GM18517 (cell line): ENCODE measurements around the gene TAF11L8.
"Not testable (repeated sequence)": the region's sequence is repeated elsewhere in the genome, so short reads cannot be mapped to it uniquely, and the experiment has no call there.

Experiments used
- ATAC-seq: cut with Tn5 transposase; IDR thresholded peaks from one replicate; pipeline ENCODE4 v1.9.1; 2021; ENCODE audit warnings: mild to moderate bottlenecking, moderate library complexity; ENCODE audit not compliant: unreplicated experiment

TAF11L8 gene

DNA sequence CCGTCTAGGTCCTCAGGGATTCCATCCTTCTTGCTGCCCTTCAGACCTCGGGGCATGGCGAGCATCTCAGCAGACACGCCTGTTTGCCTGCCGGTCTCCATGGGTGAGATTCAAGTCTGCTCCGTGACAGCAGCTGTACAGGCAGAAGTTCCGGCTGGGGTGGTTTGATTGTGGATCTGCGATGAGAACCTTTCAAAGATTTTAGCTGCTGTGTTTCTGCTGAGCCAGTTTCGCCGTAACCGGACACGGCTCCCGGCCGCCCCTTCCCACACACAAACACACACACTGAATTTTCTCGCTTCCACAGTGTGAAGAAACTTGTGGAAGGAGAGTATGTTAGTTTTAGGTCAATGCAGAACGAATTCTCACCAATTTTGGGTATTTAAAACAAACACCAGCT is at the start of gene TAF11L8:
Gene TAF11L8 (minus strand): TSS at position 101 of the 400 bp plus-strand sequence.
- not testable (repeated sequence) for ATAC-seq

DNA sequence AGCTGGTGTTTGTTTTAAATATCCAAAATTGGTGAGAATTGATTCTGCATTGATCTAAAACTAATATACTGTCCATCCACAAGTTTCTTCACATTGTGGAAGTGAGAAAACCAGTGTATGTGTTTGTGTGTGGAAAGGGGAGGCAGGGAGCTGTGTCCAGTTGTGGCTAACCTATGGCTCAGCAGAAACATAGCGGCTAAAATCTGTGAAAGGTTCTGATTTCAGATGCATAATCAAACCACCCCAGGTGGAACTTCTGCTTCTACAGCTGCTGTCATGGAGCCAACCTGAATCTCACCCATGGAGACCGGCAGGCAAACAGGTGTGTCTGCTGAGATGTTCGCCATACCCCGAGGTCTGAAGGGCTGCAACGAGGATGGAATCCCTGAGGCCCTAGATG is 43.4 kb upstream of the TAF11L8 start, which contains the start of gene TAF11L14:
Gene TAF11L14 (plus strand): TSS at position 301 of the 400 bp plus-strand sequence.
- ATAC-seq: no peak

DNA sequence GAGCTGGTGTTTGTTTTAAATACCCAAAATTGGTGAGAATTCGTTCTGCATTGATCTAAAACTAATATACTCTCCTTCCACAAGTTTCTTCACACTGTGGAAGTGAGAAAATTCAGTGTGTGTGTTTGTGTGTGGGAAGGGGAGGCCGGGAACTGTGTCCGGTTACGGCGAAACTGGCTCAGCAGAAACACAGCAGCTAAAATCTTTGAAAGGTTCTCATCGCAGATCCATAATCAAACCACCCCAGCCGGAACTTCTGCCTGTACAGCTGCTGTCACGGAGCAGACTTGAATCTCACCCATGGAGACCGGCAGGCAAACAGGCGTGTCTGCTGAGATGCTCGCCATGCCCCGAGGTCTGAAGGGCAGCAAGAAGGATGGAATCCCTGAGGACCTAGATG is 41.0 kb upstream of the TAF11L8 start, which contains the start of gene TAF11L13:
Gene TAF11L13 (plus strand): TSS at position 301 of the 400 bp plus-strand sequence.
- not testable (repeated sequence) for ATAC-seq

DNA sequence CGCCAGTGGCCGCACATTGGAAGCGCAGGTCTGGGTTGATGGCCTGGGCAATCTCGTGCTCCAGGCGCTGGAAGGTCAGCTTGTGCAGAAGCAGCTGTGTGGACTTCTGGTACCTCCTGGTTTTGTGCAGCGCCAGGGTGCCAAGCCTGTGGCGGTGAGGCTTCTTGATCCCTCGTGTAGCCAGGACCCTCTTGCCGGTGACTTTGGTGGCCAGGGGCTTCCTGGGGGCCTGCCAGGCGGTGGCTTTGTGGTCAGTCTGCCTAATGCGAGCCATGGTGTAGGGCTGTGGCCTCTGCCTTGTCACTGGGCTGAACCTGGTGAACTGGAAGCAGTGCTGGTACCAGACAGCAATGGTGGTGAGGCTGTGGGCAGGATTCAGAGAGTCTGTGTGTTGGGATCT is 34.9 kb upstream of the TAF11L8 start:
- no peak for ATAC-seq

DNA sequence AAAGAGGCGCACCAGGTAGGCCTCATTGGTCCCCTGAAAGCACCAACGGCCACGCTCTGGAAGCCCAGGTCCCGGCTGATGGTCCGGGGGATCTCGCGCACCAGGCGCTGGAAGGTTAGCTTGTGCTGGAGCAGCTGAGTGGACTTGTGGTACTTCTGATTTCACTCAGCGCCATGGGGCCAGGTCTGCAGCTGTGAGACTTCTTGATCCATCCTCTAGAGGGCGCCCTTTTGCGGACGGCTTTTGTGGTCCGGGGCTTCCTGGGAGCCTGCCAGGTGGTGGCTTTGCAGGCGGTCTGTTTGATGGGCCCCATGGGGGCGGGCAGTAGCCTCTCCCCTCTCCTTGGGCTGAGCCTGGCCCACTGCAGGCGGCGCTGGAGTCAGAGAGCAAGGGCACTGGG is 29.9 kb upstream of the TAF11L8 start:
- ATAC-seq: no peak

DNA sequence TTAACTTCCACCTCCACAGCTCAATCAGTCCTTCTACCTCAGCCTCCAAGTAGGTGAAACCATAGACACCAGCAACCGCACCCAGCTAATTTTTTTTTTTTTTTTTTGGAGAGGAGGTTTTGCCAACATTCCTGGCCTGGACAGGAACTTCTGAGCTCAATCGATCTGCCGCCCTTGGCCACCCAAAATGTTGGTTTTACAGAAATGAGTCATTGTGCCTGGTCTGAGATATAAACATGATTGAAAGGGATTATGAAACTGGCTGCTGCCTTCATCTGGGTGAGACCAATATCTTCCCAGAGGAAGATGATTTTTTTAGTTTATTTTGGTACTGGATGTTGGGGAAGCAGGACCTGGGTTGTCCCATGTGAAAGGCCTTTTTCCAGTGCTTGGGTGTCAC is 28.6 kb upstream of the TAF11L8 start:
- no peak for ATAC-seq

DNA sequence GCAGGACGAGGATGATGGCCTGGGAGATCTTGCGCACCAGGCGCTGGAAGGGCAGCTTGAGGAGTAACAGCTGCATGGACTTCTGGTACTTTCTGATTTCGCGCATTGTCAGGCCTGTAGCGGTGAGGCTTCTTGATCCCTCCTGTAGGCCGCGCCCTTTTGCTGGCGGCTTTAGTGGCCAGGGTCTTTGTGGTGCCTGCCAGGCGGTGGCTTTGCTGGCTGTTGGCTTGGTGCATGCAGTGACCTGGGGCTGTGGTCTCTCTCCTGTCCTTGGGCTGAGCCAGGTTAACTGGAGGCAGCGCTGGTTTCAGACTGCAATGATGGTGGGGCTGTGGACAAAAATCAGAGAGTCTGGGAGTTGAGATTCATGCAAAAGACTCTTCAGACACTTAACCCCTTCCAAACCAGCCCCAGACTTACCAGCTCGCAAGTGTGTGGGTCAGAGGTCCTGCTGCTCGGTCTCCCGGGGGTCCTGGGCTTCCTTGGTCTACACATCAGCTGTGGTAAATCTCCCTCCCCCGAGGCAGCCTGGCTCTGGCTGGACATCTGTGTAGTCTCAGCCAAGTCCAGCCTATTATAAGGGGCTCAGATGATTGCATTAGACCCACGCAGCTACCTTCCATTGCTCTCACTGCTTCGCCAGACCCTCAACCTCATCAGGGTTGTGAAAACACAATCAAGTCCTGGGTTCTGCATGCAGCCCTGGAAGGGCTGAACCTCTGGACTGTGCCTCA is 24.3 kb upstream of the TAF11L8 start:
- ATAC-seq: no peak

DNA sequence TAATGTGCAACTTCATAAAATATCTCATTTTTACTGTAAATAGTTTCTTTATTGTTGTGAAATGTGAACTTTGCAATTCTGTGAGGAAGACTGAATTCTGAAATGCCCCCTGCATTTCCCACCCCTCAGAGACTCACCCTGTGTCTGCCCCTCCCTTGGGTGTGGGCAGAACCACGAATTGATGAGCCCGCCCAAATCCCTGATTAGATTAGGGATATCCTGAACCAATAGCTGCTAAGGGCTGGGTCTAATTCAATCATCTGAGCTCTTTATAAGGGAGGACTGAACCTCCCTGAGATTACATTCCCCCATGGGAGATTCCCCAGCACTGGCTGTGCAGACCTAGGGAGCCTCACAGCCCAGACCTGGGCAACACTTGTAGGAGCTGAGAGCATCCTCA is 19.3 kb upstream of the TAF11L8 start, which contains the start of gene TAF11L12:
Gene TAF11L12 (plus strand): TSS at position 301 of the 400 bp plus-strand sequence.
- ATAC-seq: not testable (repeated sequence)

DNA sequence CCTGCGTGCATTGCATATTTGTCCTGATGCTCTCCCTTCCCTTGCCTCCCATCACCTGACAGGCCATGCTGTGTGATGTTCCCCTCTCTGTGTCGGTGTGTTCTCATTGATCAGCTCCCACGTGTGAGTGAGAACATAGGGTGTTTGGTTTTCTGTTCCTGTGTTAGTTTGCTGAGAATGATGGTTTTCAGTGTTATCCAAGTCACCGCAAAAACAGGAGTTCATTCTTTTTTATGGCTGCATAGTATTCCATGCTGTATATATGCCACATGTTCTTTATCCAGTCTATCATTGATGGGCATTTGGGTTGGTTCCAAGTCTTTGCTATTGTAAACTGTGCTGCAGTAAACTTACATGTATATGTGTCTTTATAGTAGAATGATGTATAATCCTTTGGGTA is 16.7 kb upstream of the TAF11L8 start:
- not testable (repeated sequence) for ATAC-seq

DNA sequence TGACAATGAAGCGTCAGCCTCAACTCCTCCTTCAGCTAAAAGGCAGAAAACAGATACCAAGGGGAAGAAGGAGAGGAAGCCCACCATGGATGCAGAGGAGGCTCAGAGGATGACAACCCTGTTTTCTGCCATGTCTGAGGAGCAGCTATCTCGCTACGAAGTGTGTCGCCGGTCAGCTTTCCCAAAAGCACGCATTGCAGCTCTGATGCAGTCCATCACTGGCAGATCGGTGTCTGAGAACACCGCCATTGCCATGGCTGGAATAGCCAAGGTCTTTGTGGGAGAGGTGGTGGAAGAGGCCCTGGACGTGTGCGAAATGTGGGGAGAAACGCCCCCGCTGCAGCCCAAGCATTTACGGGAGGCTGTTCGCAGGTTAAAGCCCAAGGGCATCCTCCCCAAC is 14.2 kb upstream of the TAF11L8 start:
- no peak for ATAC-seq

DNA sequence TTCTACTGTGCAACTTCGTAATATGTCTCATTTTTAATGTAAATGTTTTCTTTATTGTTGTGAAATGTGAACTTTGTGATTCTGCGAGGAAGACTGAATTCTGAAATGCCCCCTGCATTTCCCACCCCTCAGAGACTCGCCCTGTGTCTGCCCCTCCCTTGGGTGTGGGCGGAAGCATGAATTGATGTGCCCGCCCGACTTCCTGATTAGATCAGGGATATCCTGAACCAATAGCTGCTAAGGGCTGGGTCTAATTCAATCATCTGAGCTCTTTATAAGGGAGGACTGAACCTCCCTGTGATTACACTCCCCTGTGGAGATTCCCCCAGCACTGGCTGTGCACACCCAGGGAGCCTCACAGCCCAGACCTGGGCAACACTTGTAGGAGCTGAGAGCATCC is 13.1 kb upstream of the TAF11L8 start, which contains the start of gene TAF11L11:
Gene TAF11L11 (plus strand): TSS at position 304 of the 400 bp plus-strand sequence.
- ATAC-seq: not testable (repeated sequence)

DNA sequence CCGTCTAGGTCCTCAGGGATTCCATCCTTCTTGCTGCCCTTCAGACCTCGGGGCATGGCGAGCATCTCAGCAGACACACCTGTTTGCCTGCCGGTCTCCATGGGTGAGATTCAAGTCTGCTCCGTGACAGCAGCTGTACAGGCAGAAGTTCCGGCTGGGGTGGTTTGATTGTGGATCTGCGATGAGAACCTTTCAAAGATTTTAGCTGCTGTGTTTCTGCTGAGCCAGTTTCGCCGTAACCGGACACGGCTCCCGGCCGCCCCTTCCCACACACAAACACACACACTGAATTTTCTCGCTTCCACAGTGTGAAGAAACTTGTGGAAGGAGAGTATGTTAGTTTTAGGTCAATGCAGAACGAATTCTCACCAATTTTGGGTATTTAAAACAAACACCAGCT is 7.0 kb upstream of the TAF11L8 start, which contains the start of gene TAF11L10:
Gene TAF11L10 (minus strand): TSS at position 101 of the 400 bp plus-strand sequence.
- ATAC-seq: not testable (repeated sequence)

DNA sequence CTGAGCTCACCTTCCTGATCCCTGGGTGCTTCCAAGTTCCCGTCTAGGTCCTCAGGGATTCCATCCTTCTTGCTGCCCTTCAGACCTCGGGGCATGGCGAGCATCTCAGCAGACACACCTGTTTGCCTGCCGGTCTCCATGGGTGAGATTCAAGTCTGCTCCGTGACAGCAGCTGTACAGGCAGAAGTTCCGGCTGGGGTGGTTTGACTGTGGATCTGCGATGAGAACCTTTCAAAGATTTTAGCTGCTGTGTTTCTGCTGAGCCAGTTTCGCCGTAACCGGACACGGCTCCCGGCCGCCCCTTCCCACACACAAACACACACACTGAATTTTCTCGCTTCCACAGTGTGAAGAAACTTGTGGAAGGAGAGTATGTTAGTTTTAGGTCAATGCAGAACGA is 3.5 kb upstream of the TAF11L8 start, which contains the start of gene TAF11L9:
Gene TAF11L9 (minus strand): TSS at position 140 of the 400 bp plus-strand sequence.
- not testable (repeated sequence) for ATAC-seq

DNA sequence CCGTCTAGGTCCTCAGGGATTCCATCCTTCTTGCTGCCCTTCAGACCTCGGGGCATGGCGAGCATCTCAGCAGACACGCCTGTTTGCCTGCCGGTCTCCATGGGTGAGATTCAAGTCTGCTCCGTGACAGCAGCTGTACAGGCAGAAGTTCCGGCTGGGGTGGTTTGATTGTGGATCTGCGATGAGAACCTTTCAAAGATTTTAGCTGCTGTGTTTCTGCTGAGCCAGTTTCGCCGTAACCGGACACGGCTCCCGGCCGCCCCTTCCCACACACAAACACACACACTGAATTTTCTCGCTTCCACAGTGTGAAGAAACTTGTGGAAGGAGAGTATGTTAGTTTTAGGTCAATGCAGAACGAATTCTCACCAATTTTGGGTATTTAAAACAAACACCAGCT is 5.1 kb downstream of the TAF11L8 start, which contains the start of gene TAF11L7:
Gene TAF11L7 (minus strand): TSS at position 101 of the 400 bp plus-strand sequence.
- ATAC-seq: not testable (repeated sequence)
